Measurements from ENCODE around the gene VCAM1.

VCAM1 gene

GRCh38 chr1:100722221-100722620, 2.7 kb downstream of the VCAM1 start:
- TF ChIP-seq, protein P1, sequence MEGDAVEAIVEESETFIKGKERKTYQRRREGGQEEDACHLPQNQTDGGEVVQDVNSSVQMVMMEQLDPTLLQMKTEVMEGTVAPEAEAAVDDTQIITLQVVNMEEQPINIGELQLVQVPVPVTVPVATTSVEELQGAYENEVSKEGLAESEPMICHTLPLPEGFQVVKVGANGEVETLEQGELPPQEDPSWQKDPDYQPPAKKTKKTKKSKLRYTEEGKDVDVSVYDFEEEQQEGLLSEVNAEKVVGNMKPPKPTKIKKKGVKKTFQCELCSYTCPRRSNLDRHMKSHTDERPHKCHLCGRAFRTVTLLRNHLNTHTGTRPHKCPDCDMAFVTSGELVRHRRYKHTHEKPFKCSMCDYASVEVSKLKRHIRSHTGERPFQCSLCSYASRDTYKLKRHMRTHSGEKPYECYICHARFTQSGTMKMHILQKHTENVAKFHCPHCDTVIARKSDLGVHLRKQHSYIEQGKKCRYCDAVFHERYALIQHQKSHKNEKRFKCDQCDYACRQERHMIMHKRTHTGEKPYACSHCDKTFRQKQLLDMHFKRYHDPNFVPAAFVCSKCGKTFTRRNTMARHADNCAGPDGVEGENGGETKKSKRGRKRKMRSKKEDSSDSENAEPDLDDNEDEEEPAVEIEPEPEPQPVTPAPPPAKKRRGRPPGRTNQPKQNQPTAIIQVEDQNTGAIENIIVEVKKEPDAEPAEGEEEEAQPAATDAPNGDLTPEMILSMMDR (IDR thresholded peaks at IDR 0.05; ENCODE audit: borderline replicate concordance, insufficient read depth, low read depth, low read length) = no peak
- H3K4me3 ChIP-seq (ENCODE audit: low read depth, low read length) = no peak overlapping the region

DNA sequence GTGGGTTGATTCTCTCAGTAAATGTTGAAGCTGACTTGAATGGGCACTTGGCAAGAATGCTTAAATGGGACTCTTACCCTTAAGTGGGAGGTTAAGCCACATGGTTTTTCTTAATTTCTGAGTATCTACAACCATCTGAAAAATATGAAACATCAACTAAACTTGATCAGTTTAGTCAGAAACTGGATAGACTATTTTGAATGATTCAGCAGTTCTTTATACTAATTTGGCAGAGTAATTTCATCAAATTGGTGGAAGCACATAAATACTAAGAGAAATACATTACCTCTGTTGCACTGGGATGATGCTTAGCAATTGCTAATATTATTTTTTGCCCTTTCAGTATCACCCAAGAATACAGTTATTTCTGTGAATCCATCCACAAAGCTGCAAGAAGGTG, 4.7 kb downstream of the VCAM1 start:
- H3K4me3 ChIP-seq (ENCODE audit: low read depth, low read length) = no peak overlapping the region

DNA sequence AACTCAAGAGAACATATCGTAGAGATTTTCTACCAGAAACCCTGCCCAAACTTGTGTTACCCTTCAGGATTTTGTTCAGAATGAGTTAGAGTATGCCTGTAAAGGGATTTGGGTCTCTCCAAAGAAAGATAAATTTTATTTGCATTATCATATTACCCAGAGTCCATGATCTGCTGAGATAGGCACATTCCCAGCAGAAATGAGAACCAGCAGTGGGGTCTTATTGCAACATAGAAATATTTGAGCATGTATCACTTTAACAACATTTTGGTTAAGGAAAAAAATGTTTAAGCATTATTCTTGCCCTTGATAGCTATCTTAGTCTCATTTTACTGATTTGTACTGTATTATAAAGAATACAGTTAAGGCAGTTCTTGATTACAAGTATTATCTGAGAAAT, 10.6 kb downstream of the VCAM1 start:
- TF ChIP-seq, protein P1 (IDR thresholded peaks at IDR 0.05; ENCODE audit: borderline replicate concordance, insufficient read depth, low read depth, low read length) = no peak

More for the DNA sequence above, 4.7 kb downstream of the VCAM1 start:
- TF ChIP-seq, protein P1 (IDR thresholded peaks at IDR 0.05; ENCODE audit: borderline replicate concordance, insufficient read depth, low read depth, low read length) = no peak

DNA sequence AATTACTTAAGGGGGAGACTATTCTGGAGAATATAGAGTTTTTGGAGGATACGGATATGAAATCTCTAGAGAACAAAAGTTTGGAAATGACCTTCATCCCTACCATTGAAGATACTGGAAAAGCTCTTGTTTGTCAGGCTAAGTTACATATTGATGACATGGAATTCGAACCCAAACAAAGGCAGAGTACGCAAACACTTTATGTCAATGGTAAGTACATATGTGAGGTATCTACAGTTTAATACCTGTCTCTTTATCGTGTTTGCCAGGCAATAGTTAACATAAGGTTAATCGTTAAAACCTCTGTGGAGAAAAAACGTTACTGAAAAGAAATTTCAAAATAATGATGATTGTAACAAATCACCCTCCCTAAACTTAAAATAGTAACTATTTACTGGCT, 11.8 kb downstream of the VCAM1 start:
- no peak overlapping the region for H3K4me3 ChIP-seq (ENCODE audit: low read depth, low read length)
- TF ChIP-seq, protein P1 (IDR thresholded peaks at IDR 0.05; ENCODE audit: borderline replicate concordance, insufficient read depth, low read depth, low read length) = no peak

More for the DNA sequence above, 10.6 kb downstream of the VCAM1 start:
- no peak overlapping the region for H3K4me3 ChIP-seq (ENCODE audit: low read depth, low read length)

DNA sequence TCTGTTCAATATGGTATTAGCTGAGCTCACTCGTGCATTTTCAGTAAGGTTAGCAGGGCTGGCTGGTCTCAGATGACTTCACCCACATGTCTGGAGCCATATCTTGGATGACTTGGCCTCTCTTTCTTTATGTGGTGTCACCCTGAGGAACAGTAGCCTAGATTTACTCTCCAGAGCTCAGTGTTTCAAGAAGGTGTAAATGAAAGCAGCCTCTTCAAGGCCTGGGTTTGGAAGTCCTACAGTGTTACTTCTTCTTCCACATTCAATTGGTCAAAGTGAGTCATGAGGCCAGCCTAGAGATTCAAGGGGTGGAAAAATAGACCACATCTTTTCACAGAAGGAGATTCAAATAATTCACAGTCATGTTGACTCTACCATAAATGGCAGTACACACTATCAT, 12.2 kb downstream of the VCAM1 start:
- TF ChIP-seq, protein P1 (IDR thresholded peaks at IDR 0.05; ENCODE audit: borderline replicate concordance, insufficient read depth, low read depth, low read length) = no peak
- H3K4me3 ChIP-seq (ENCODE audit: low read depth, low read length) = no peak overlapping the region

- TF ChIP-seq, protein P1 (IDR thresholded peaks at IDR 0.05; ENCODE audit: borderline replicate concordance, insufficient read depth, low read depth, low read length) = no peak
- no peak overlapping the region for H3K4me3 ChIP-seq (ENCODE audit: low read depth, low read length)
These were observed 15.1 kb downstream of the VCAM1 start for GRCh38 chr1:100734676-100735075.

GRCh38 chr1:100735244-100735643, 15.7 kb downstream of the VCAM1 start:
- TF ChIP-seq, protein P1 (IDR thresholded peaks at IDR 0.05; ENCODE audit: borderline replicate concordance, insufficient read depth, low read depth, low read length) = no peak
- H3K4me3 ChIP-seq (ENCODE audit: low read depth, low read length) = no peak overlapping the region

All from GM12875 (cell line).